HG02798 (cell line): ENCODE results near the gene FKBP1A.

ENCODE experiments used
- ATAC-seq: cut with Tn5 transposase; IDR thresholded peaks from one replicate; pipeline ENCODE4 v1.9.1; 2021; ENCODE audit warnings: mild to moderate bottlenecking; ENCODE audit not compliant: unreplicated experiment, poor library complexity

Gene FKBP1A

DNA sequence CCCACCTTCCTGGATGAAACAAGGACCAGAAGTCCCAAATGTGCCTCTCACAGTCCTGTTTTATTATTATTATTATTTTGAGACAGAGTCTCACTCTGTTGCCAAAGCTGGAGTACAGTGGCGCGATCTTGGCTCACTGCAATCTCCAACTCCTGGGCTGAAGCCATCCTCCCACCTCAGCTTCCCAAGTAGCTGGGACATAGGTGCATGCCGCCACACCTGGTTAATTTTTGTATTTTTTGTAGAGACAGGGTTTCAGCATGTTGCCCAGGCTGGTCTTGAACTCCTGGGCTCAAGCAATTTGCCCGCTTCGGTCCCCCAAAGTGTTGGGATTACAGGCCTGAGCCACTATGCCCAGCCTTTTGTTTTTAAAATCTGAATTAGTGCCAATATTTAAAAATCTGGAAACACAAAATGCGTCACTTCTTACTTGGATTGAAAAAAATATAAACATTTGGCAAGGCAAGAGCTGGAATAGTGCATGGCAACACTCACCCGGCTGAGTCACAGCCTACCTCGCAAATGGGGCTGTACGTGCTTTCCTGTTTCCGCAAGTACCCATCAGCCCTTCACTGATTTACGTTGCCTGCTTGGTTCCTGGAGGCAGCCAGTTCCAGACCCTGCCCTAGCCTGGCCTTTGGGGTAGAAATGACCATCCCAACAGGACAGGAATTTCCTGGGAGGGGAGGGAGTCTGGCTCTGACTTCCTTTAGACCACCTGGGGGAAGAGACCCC is 70.2 kb downstream of the FKBP1A start:
- no peak for ATAC-seq

DNA sequence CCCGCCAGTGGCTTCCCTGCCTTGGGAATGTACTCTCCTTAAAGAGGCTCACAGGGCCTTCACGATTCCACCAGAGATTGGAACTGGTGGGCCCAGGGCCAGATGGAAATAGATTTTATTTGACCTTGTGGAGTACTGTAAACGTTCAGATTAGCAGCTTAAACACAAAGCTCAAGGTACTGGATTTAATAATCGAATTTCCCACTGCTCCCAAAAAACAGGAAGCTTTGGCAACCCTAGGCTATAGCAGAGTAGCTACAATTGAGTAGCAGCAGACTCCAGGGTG is 71.3 kb downstream of the FKBP1A start:
- ATAC-seq = no peak

DNA sequence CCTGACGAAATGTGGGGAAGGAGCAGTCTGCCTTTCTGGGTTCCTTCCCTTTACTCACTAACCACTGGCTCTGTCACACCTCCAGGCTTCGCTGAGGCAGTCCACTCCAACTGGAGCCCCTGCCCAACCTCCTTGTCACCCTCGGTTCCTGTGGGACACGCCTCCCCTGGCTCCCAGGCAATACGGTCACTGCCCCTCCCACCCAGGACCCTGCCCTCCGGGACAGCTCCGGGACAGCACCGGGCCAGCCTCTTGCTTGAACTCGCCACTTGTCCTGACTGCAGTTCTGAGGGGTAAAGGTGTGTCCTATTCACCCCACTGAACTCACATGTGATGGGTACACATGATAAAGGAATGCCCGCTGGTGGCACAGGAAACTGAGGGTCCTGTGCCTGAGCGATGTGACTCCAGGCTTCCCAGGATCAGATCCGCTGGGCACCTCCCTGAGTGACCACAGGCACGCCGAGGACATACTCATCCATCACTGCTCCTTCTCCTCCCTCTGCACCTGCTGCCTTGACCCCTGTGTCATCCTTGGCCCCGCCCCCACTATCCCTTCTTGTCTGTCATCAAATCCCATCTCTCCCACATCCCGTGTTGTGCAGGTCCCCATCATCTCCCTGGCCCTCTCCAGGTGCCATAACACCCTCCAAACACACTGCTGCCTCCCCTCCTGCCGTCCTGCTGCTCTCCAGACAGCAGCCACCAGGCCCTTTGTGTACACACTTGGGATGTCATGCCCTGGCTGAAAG is 71.8 kb downstream of the FKBP1A start:
- ATAC-seq = no peak

DNA sequence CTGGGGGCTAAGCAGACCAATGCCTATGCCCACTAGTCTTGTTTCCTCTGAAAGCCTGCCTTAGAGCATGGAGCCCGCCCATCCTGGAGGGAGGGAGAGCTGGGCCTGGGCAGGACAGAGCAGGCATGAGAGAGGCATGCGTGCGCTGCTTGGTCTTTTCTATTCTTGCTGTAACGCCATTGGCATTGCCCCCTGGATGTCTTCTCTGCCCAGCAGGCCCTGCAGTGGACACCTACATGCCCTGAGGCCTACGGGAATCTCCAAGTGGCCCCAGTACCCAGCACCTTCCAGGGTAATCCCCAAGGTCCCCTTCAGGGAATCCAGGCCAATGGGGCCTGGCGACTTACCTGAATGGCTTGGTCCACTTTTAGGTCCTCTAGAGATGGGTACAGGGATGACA is 72.8 kb downstream of the FKBP1A start:
- ATAC-seq = no peak

DNA sequence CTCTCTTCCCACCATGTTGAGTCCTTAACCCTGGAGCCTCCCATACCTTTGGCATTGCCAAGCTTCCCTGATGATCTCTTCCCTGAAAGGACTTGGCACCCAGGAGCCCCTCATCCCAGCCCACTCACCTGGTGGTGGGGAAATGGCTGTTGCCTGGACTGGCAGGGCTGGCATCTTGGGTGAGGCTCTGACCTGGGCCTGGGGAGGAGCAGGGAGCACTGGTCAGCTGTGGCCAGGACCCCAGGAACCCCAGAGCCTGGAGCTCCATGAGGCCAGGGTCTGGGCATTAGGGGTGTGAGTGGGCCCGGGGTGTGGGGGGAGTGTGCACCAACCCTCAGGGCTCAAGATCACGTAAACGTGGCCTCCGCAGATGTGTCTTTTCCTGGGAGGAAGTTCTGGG is 73.4 kb downstream of the FKBP1A start:
- no peak for ATAC-seq

DNA sequence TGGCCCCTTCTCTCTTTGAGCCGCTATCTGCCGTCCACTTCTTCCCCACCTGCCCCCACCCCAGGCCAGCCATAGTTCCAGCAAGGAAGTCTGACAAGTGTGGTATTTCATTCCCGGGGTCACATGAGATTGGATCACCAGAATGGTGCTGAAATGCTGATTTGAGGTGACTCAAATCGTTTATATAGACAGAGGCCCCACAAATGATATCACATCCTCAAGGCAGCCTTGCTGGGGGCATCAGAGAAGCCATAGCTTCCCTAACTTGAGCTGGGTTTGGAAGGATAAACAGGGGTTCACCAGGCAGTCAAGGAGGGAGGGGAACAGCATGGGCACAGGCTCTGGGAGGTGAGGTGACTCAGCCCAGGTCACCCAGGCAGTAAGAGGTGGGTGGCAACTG is 73.8 kb downstream of the FKBP1A start:
- no peak for ATAC-seq
